HepG2 (cell line): ENCODE measurements around the gene SRCIN1. TPM values are rescaled to one million over a fixed set of nuclear protein-coding genes. Genes with fewer than 3 reads are reported as not detected.

Source experiments
- FOSL1 ChIP-seq: sonication (generic); formaldehyde crosslinking; IDR thresholded peaks from 2 replicates; pipeline ENCODE4 v1.9.0; 2021; ENCODE audit warnings: missing genetic modification reagents, borderline replicate concordance
- NCOR1 ChIP-seq: fragments of 200-600 bp; sonication (generic); IDR thresholded peaks from 2 replicates; pipeline ENCODE4 v1.7.0; 2017; ENCODE audit warnings: antibody characterized with exemption, low read length, borderline replicate concordance
- POLR2G ChIP-seq: fragments of 200-400 bp; formaldehyde crosslinking; IDR thresholded peaks from 2 replicates; pipeline ENCODE4 v1.6.1; 2018; ENCODE audit warnings: mild to moderate bottlenecking, low read depth, low read length, moderate library complexity
- ZNF20 ChIP-seq: sonication (generic); formaldehyde crosslinking; IDR thresholded peaks from 2 replicates; pipeline ENCODE4 v1.4.0; 2020; ENCODE audit warnings: mild to moderate bottlenecking, moderate library complexity, missing genetic modification reagents
- ZNF251 ChIP-seq: sonication (generic); formaldehyde crosslinking; IDR thresholded peaks from 2 replicates; pipeline ENCODE4 v1.9.0; 2021; ENCODE audit warnings: mild to moderate bottlenecking, missing genetic modification reagents
- ZNF263 ChIP-seq: sonication (generic); formaldehyde crosslinking; IDR thresholded peaks from 2 replicates; pipeline ENCODE4 v1.4.0; 2020; ENCODE audit warnings: missing genetic modification reagents
- ZNF790 ChIP-seq: sonication (generic); formaldehyde crosslinking; IDR thresholded peaks from 2 replicates; pipeline ENCODE4 v1.8.0; 2022; ENCODE audit warnings: missing genetic modification reagents, mild to moderate bottlenecking, borderline replicate concordance
- polyA plus RNA-seq, 8 experiments: library from polyadenylated mRNA; depleted of rRNA in 3 of 8; stranded (reverse) in 7 of 8; unstranded in 1 of 8; fragments of >200 nt; fragmentation: Illumina TruSeq in 4 of 8; extraction: Trizol in 4 of 8; gene quantifications; 2 replicates each; pipeline versions ENCODE4 v1.2.1 to v1.2.3, GENCODE V29; 2011 to 2016; ENCODE audit warnings: low read depth in 4 of 8, missing spikeins in 1 of 8, mixed read lengths in 1 of 8; ENCODE audit not compliant: insufficient read depth in 1 of 8
- total RNA-seq, 5 experiments: library from RNA; depleted of rRNA; stranded (reverse); fragments of >200 nt; fragmentation: Illumina TruSeq; extraction: Trizol; gene quantifications; 2 replicates each; pipeline ENCODE4 v1.2.3, GENCODE V29; 2016; ENCODE audit warnings: low read depth in 1 of 5
- TF ChIP-seq, protein P1 (sequence below): sonication (generic); formaldehyde crosslinking; IDR thresholded peaks from 2 replicates; pipeline ENCODE4 v1.5.0; 2020; ENCODE audit warnings: mild to moderate bottlenecking, missing genetic modification reagents
- TF ChIP-seq, protein P2 (sequence below): sonication (generic); formaldehyde crosslinking; conservative IDR thresholded peaks from 2 replicates; pipeline ENCODE4 v1.8.0; 2022; ENCODE audit warnings: mild to moderate bottlenecking, moderate library complexity, missing genetic modification reagents
- TF ChIP-seq, protein P3 (sequence below): sonication (generic); formaldehyde crosslinking; conservative IDR thresholded peaks from 2 replicates; pipeline ENCODE4 v1.4.0; 2020; ENCODE audit warnings: missing genetic modification reagents
- TF ChIP-seq, protein P4 (sequence below): IDR thresholded peaks from 2 replicates; pipeline ENCODE4 v1.6.1; 2016; ENCODE audit warnings: missing compliant biosample characterization, missing genetic modification reagents, borderline replicate concordance
- TF ChIP-seq, protein P5 (sequence below): sonication (generic); formaldehyde crosslinking; IDR thresholded peaks from 2 replicates; pipeline ENCODE4 v1.4.0; 2020; ENCODE audit warnings: mild to moderate bottlenecking, missing genetic modification reagents
- TF ChIP-seq, protein P6 (sequence below): sonication (generic); formaldehyde crosslinking; IDR thresholded peaks from 2 replicates; pipeline ENCODE4 v1.8.0; 2022; ENCODE audit warnings: mild to moderate bottlenecking, missing genetic modification reagents, moderate library complexity
- TF ChIP-seq, protein P7 (sequence below): sonication (generic); formaldehyde crosslinking; IDR thresholded peaks from 2 replicates; pipeline ENCODE4 v1.5.1; 2020; ENCODE audit warnings: mild to moderate bottlenecking, missing genetic modification reagents

Gene SRCIN1
- total and polyA plus RNA-seq, 2 of the 13 experiments (the other 11 are each of a cell fraction or from before 2014, with no cell fraction given), result 1.2 to 9.6 TPM

DNA sequence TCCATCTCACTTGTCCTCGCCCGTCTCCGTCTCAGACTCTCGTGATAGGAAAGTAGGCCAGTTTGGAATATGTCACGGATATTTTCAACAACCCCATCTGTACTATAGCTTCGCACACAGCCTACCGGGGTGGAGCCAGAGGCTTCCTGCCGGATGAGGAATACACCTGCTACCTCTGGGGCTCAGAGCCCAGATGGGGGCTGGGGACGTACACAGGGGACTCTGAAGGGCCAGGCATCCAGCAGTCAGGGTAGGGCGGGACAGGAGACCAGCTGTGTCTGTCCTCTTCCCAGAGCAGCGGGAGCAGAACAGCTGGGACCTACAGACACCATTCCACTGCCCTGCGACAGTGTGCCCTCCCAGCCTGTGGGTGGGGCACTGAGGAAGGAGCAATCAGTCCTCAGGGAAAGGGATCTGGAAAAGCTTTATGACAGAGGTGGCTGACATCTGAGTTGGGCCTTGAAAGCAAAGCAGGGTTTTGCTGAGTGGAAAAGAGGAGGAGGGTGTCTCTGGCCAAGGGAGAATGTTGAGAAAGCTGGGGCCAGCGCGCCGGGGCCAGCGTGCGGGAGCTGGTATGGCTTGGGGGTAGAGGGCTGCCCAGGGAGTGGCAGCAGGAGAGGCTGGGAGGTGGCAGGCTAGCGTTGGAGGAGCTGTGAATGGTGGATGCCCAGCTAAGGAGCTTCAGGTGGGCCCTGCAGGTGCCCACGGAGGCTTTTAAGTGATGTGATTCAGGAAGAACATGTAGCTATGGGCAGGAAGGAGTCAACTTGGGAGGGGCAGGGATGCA, 11.5 kb upstream of the SRCIN1 start (continued):
- TF ChIP-seq, protein P1, sequence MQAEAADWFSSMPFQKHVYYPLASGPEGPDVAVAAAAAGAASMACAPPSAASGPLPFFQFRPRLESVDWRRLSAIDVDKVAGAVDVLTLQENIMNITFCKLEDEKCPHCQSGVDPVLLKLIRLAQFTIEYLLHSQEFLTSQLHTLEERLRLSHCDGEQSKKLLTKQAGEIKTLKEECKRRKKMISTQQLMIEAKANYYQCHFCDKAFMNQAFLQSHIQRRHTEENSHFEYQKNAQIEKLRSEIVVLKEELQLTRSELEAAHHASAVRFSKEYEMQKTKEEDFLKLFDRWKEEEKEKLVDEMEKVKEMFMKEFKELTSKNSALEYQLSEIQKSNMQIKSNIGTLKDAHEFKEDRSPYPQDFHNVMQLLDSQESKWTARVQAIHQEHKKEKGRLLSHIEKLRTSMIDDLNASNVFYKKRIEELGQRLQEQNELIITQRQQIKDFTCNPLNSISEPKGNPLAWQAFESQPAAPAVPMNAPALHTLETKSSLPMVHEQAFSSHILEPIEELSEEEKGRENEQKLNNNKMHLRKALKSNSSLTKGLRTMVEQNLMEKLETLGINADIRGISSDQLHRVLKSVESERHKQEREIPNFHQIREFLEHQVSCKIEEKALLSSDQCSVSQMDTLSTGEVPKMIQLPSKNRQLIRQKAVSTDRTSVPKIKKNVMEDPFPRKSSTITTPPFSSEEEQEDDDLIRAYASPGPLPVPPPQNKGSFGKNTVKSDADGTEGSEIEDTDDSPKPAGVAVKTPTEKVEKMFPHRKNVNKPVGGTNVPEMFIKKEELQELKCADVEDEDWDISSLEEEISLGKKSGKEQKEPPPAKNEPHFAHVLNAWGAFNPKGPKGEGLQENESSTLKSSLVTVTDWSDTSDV (CRISPR knock-in tag), result peak; percentile 91; the same call in 1 of the 2 replicates
- no peak for TF ChIP-seq FOSL1
- TF ChIP-seq, protein P2, sequence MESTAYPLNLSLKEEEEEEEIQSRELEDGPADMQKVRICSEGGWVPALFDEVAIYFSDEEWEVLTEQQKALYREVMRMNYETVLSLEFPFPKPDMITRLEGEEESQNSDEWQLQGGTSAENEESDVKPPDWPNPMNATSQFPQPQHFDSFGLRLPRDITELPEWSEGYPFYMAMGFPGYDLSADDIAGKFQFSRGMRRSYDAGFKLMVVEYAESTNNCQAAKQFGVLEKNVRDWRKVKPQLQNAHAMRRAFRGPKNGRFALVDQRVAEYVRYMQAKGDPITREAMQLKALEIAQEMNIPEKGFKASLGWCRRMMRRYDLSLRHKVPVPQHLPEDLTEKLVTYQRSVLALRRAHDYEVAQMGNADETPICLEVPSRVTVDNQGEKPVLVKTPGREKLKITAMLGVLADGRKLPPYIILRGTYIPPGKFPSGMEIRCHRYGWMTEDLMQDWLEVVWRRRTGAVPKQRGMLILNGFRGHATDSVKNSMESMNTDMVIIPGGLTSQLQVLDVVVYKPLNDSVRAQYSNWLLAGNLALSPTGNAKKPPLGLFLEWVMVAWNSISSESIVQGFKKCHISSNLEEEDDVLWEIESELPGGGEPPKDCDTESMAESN (CRISPR knock-in tag), result no peak
- TF ChIP-seq, protein P3, sequence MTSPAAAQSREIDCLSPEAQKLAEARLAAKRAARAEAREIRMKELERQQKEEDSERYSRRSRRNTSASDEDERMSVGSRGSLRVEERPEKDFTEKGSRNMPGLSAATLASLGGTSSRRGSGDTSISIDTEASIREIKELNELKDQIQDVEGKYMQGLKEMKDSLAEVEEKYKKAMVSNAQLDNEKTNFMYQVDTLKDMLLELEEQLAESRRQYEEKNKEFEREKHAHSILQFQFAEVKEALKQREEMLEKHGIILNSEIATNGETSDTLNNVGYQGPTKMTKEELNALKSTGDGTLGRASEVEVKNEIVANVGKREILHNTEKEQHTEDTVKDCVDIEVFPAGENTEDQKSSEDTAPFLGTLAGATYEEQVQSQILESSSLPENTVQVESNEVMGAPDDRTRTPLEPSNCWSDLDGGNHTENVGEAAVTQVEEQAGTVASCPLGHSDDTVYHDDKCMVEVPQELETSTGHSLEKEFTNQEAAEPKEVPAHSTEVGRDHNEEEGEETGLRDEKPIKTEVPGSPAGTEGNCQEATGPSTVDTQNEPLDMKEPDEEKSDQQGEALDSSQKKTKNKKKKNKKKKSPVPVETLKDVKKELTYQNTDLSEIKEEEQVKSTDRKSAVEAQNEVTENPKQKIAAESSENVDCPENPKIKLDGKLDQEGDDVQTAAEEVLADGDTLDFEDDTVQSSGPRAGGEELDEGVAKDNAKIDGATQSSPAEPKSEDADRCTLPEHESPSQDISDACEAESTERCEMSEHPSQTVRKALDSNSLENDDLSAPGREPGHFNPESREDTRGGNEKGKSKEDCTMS (CRISPR knock-in tag), result no peak
- no peak for TF ChIP-seq ZNF263 (CRISPR knock-in tag)
- TF ChIP-seq ZNF790 (CRISPR knock-in tag), result no peak
- no peak for TF ChIP-seq NCOR1
- TF ChIP-seq ZNF20 (CRISPR knock-in tag), result no peak
- TF ChIP-seq, protein P4, sequence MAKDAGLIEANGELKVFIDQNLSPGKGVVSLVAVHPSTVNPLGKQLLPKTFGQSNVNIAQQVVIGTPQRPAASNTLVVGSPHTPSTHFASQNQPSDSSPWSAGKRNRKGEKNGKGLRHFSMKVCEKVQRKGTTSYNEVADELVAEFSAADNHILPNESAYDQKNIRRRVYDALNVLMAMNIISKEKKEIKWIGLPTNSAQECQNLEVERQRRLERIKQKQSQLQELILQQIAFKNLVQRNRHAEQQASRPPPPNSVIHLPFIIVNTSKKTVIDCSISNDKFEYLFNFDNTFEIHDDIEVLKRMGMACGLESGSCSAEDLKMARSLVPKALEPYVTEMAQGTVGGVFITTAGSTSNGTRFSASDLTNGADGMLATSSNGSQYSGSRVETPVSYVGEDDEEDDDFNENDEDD, result no peak
- TF ChIP-seq, protein P5, sequence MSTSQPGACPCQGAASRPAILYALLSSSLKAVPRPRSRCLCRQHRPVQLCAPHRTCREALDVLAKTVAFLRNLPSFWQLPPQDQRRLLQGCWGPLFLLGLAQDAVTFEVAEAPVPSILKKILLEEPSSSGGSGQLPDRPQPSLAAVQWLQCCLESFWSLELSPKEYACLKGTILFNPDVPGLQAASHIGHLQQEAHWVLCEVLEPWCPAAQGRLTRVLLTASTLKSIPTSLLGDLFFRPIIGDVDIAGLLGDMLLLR, result peak; percentile 59; the same call in 1 of the 2 replicates
- TF ChIP-seq, protein P6, sequence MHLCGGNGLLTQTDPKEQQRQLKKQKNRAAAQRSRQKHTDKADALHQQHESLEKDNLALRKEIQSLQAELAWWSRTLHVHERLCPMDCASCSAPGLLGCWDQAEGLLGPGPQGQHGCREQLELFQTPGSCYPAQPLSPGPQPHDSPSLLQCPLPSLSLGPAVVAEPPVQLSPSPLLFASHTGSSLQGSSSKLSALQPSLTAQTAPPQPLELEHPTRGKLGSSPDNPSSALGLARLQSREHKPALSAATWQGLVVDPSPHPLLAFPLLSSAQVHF (CRISPR knock-in tag), result no peak
- TF ChIP-seq, protein P7, sequence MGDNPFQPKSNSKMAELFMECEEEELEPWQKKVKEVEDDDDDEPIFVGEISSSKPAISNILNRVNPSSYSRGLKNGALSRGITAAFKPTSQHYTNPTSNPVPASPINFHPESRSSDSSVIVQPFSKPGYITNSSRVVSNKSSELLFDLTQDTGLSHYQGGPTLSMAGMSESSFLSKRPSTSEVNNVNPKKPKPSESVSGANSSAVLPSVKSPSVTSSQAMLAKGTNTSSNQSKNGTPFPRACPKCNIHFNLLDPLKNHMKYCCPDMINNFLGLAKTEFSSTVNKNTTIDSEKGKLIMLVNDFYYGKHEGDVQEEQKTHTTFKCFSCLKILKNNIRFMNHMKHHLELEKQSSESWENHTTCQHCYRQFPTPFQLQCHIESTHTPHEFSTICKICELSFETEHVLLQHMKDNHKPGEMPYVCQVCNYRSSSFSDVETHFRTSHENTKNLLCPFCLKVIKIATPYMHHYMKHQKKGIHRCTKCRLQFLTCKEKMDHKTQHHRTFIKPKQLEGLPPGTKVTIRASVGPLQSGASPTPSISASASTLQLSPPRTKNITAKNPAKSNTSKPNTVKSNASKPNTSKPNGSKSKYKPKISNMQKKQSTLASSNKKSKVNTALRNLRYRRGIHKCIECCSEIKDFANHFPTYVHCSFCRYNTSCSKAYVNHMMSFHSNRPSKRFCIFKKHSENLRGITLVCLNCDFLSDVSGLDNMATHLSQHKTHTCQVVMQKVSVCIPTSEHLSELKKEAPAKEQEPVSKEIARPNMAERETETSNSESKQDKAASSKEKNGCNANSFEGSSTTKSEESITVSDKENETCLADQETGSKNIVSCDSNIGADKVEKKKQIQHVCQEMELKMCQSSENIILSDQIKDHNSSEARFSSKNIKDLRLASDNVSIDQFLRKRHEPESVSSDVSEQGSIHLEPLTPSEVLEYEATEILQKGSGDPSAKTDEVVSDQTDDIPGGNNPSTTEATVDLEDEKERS, result no peak; the same call in 1 of the 2 replicates
- TF ChIP-seq POLR2G, result no peak
- no peak for TF ChIP-seq ZNF251 (CRISPR knock-in tag)
